HG03280 (cell line): ENCODE data around the gene CAPN12.

Experiments used
- ATAC-seq: cut with Tn5 transposase; IDR thresholded peaks from one replicate; pipeline ENCODE4 v1.9.1; 2021; ENCODE audit warnings: mild to moderate bottlenecking, moderate library complexity; ENCODE audit not compliant: unreplicated experiment

The CAPN12 gene

DNA sequence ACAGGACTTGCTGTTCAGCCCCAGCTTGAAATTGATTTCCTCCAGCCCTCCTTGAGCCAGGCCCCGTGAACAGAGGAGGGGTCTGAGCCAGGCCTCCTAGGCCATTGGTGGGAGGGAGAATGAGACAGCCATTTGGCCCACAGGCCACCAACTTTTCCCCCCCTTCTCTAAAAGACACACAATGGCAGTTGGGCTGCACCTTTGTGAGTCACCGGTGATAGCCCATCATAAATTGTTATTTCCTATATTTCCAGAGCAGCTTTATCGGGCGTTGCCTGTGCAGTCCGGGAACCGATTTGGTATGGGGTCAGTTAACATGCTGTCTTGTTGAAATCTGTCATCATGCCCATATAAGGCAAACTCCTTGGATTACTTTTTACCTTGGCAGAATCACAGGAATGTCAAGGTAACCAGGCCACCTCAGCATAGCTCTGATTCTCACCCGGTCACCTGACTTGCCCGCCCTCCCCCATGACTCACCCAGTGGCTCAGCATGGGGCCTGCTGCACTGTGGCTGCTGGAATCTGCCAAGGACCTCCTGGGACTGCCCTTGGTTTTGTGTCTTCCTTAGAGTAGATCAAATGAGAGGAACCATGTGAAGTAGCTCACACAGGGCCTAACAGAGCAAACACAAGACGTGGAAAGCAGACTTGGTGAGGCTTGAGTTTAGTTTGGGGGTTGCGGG, 60.7 kb downstream of the CAPN12 start:
- no peak for ATAC-seq

DNA sequence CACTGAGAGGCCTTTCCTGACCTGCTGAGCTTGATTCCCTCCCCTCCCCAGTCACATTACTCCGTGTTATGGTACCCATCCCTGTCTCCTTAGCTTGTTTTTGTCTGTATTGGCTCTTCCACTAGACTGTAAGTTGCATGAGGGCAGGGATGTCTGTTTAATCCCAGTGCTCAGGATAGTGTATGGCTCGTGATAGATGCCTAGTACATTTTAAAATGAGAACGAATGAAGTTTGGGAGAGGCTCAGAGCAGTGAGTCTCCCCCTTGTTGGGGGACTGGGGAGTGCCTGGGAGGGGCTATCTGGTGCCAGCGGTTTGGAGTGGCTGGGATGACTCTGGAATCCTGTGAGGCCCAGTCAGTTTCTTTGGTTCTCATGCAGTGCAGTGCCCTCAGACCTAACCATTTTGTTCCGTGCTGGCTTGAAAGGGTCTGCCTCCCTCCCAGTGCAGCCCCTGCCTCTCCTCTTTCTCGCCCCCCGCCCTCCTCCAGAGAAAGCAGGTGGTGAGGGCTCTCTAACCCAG, 61.3 kb downstream of the CAPN12 start:
- no peak for ATAC-seq

DNA sequence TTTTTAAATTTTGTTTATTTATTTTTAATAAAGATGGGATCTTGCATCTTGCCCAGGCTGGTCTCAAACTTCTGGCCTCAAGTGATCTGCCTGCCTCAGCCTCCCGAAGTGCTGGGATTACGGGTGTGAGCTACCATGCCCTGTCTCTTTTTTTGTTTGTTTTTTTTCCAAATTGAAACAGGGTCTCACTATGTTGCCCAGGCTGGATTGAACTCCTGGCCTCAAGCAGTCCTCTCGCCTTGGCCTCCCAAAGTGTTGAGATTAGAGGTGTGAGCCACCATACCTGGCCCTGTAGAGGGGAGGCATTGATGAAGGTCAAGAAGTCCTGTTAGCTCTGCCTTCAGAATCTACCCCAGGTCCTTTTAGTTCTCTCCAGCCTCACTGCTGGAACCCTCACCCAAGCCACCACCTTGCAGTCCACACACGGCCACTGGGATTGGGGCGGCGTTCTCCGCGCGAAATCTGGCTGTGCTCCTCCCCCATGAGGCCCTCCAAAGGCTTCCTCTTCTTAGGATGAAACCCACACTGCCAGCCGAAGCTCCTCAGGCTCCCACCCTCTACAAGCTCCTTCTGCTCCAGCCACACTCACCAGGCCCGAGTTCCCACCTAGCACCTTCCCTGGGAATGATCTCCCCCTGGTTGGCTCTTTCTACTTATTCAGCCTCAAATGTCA, 61.9 kb downstream of the CAPN12 start:
- no peak for ATAC-seq
